Cardiac muscle cell (in vitro differentiated cells and primary cell): ENCODE measurements around the gene KIF14. TPM values are rescaled to one million over a fixed set of nuclear protein-coding genes. Genes with fewer than 3 reads are reported as not detected.
"Not testable (repeated sequence)": the region's sequence is repeated elsewhere in the genome, so short reads cannot be mapped to it uniquely, and the experiment has no call there.

Experiments used
- DNase-seq, 2 donors: peaks; one replicate each; pipeline versions ENCODE4 v3.0.0 to v3.0.0-alpha.2; 2010 to 2017; ENCODE audit warnings: low read depth in 1 of 2, low spot score in 1 of 2
- H3K27ac ChIP-seq: fragments of 200-600 bp; sonication (generic); 2 replicates; pipeline ENCODE4 v1.5.1; 2016
- H3K27me3 ChIP-seq: fragments of 200-600 bp; sonication (generic); 2 replicates; pipeline ENCODE4 v1.6.0; 2016; ENCODE audit warnings: control low read depth
- H3K36me3 ChIP-seq: fragments of 200-600 bp; sonication (generic); 2 replicates; pipeline ENCODE4 v1.5.1; 2016; ENCODE audit warnings: control low read depth
- H3K4me1 ChIP-seq: fragments of 200-600 bp; sonication (generic); 2 replicates; pipeline ENCODE4 v1.8.1; 2017; ENCODE audit warnings: low read depth, mild to moderate bottlenecking, mixed run types
- H3K4me3 ChIP-seq: fragments of 200-600 bp; sonication (generic); 2 replicates; pipeline ENCODE4 v1.5.1; 2016; ENCODE audit warnings: mild to moderate bottlenecking
- H3K9me3 ChIP-seq: fragments of 200-600 bp; sonication (generic); 2 replicates; pipeline ENCODE4 v1.5.1; 2017; ENCODE audit warnings: low read depth, mild to moderate bottlenecking, control low read depth
- CTCF ChIP-seq: IDR thresholded peaks from 2 replicates; pipeline ENCODE4 v1.5.1; 2012; ENCODE audit warnings: low read depth, mild to moderate bottlenecking, low read length
- polyA plus RNA-seq: library from polyadenylated mRNA; unstranded; fragments of >200 nt; fragmentation: Nextera tagmentation; extraction: Ambion mirVana; gene quantifications from 2 replicates; pipeline ENCODE4 v1.2.1, GENCODE V29; 2016
- total RNA-seq: library from RNA; depleted of rRNA; stranded (reverse); fragments of >200 nt; gene quantifications from 2 replicates; pipeline ENCODE4 v1.2.3, GENCODE V29; 2016

The KIF14 gene
- total and polyA plus RNA-seq, 2 experiments from 2014 or later: 1.7 to 14.2 TPM

- no peak overlapping the region for H3K27ac ChIP-seq
- DNase-seq: no peak
Measured at GRCh38 chr1:200640373-200640962, 19.9 kb upstream of the KIF14 start.

GRCh38 chr1:200638073-200638472 is 17.5 kb upstream of the KIF14 start:
- no peak for DNase-seq
- H3K9me3 ChIP-seq: no peaks in the 10 kb centered on the region
- H3K4me3 ChIP-seq: no peak overlapping the region
- no peak overlapping the region for H3K27ac ChIP-seq
- no peak for TF ChIP-seq CTCF
- H3K36me3 ChIP-seq: no peaks in the 10 kb centered on the region
- H3K27me3 ChIP-seq: no peaks in the 10 kb centered on the region
- H3K4me1 ChIP-seq: no peaks in the 10 kb centered on the region

More at GRCh38 chr1:200640373-200640962, 19.9 kb upstream of the KIF14 start:
- H3K9me3 ChIP-seq: no peaks in the 10 kb centered on the region
- no peaks in the 10 kb centered on the region for H3K27me3 ChIP-seq
- H3K36me3 ChIP-seq: peaks cover 3% of the 10 kb centered on the region
- H3K4me1 ChIP-seq: no peaks in the 10 kb centered on the region
- no peak overlapping the region for H3K4me3 ChIP-seq
- no peak for TF ChIP-seq CTCF

- Histone ChIP-seq H3K4me1 (no peaks in the 10 kb centered on the region), H3K36me3 (no peaks in the 10 kb centered on the region), H3K27ac (no peak overlapping the region), H3K9me3 (no peaks in the 10 kb centered on the region), H3K27me3 (no peaks in the 10 kb centered on the region), H3K4me3 (no peak overlapping the region)
- TF ChIP-seq CTCF: no peak
- DNase-seq: no peak
Measured at GRCh38 chr1:200636681-200637080, 16.1 kb upstream of the KIF14 start.

GRCh38 chr1:200634261-200635122 is 13.9 kb upstream of the KIF14 start:
- H3K27ac ChIP-seq: no peak overlapping the region
- H3K36me3 ChIP-seq: no peaks in the 10 kb centered on the region
- no peaks in the 10 kb centered on the region for H3K4me1 ChIP-seq
- TF ChIP-seq CTCF: no peak
- no peak overlapping the region for H3K4me3 ChIP-seq
- H3K9me3 ChIP-seq: no peaks in the 10 kb centered on the region
- H3K27me3 ChIP-seq: no peaks in the 10 kb centered on the region
- no peak for DNase-seq

- no peaks in the 10 kb centered on the region for H3K9me3 ChIP-seq
- no peaks in the 10 kb centered on the region for H3K27me3 ChIP-seq
- H3K27ac ChIP-seq: no peak overlapping the region
Measured at GRCh38 chr1:200631375-200631774, 10.8 kb upstream of the KIF14 start.

GRCh38 chr1:200630515-200630899 is 10.0 kb upstream of the KIF14 start:
- not testable (repeated sequence) for DNase-seq, H3K27ac ChIP-seq, H3K4me1 ChIP-seq, H3K9me3 ChIP-seq, H3K4me3 ChIP-seq, H3K27me3 ChIP-seq, H3K36me3 ChIP-seq

More at GRCh38 chr1:200631375-200631774, 10.8 kb upstream of the KIF14 start:
- Histone ChIP-seq H3K4me3 (no peak overlapping the region), H3K4me1 (no peaks in the 10 kb centered on the region), H3K36me3 (no peaks in the 10 kb centered on the region)
- no peak for TF ChIP-seq CTCF
- DNase-seq: no peak
